A673 (cell line): Measurements from ENCODE around the gene LRP2. TPM values are rescaled to one million over a fixed set of nuclear protein-coding genes. Genes with fewer than 3 reads are reported as not detected.
A peak's percentile ranks its signal among the peaks of the same experiment; 100 is the strongest.

Source experiments
- BruUV-seq: library from RNA; stranded (reverse); fragments of 400-500 nt; replicated peaks from 2 replicates; lab custom pipeline; 2021; lab: Mats Ljungman, UMichigan
- CTCF ChIA-PET: fragments of 300-600 bp; sonication (Branson Sonifier 250); formaldehyde crosslinking; loops from one replicate; lab custom pipeline; 2022; ENCODE audit warnings: antibody characterized with exemption; lab: Charles Lee
- POLR2A ChIA-PET: fragments of 300-600 bp; sonication (Branson Sonifier 250); formaldehyde crosslinking; loops from one replicate; lab custom pipeline; 2022; ENCODE audit warnings: antibody characterized with exemption; ENCODE audit not compliant: low non-redundant PET; lab: Charles Lee
- DNase-seq: peaks from one replicate; pipeline ENCODE4 v3.0.0-alpha.2; 2015; ENCODE audit warnings: low spot score
- H3K27ac ChIP-seq: fragments of 200-600 bp; sonication (generic); 2 replicates; pipeline ENCODE4 v1.5.1; 2016; ENCODE audit warnings: mixed run types, low read depth, mild to moderate bottlenecking, mixed read lengths, antibody characterized with exemption, low read length; ENCODE audit not compliant: poor library complexity, severe bottlenecking
- H3K27me3 ChIP-seq: fragments of 200-600 bp; sonication (generic); replicated peaks from 2 replicates; pipeline ENCODE4 v1.6.1; 2017; ENCODE audit warnings: mixed run types, low read depth, mild to moderate bottlenecking, mixed read lengths, antibody characterized with exemption, low read length; ENCODE audit not compliant: insufficient read depth, poor library complexity
- H3K36me3 ChIP-seq: fragments of 200-600 bp; sonication (generic); 2 replicates; pipeline ENCODE4 v1.6.1; 2016; ENCODE audit warnings: mixed run types, mild to moderate bottlenecking, mixed read lengths, antibody characterized with exemption, low read length; ENCODE audit not compliant: insufficient read depth, poor library complexity, severe bottlenecking
- H3K4me1 ChIP-seq: fragments of 200-600 bp; sonication (generic); 2 replicates; pipeline ENCODE4 v1.6.1; 2017; ENCODE audit warnings: mixed run types, mild to moderate bottlenecking, mixed read lengths, antibody characterized with exemption, low read length; ENCODE audit not compliant: insufficient read depth, poor library complexity, severe bottlenecking
- H3K4me3 ChIP-seq: fragments of 200-600 bp; sonication (generic); 2 replicates; pipeline ENCODE4 v1.5.1; 2016; ENCODE audit warnings: low read depth, mixed run types, mild to moderate bottlenecking, mixed read lengths, low read length; ENCODE audit not compliant: poor library complexity, severe bottlenecking
- H3K9me3 ChIP-seq: fragments of 200-600 bp; sonication (generic); 2 replicates; pipeline ENCODE4 v1.6.1; 2016; ENCODE audit warnings: mixed run types, low read depth, mild to moderate bottlenecking, mixed read lengths, antibody characterized with exemption, low read length; ENCODE audit not compliant: poor library complexity, severe bottlenecking
- EZH2 ChIP-seq: fragments of 200-600 bp; sonication (generic); IDR thresholded peaks from 2 replicates; pipeline ENCODE4 v1.6.1; 2017; ENCODE audit warnings: borderline replicate concordance, low read depth, mild to moderate bottlenecking, mixed read lengths, antibody characterized with exemption, low read length; ENCODE audit not compliant: poor library complexity, severe bottlenecking
- intact Hi-C: fragments of 100-400 bp; cut with micrococcal nuclease; formaldehyde crosslinking; loops from one replicate; pipeline ENCODE4 v1.10.0; 2022; ENCODE audit not compliant: unreplicated experiment
- total RNA-seq: library from RNA; stranded (reverse); gene quantifications from 2 replicates; pipeline ENCODE4 v1.2.3, GENCODE V29; 2021
- TF ChIP-seq, protein P1 (sequence below): fragments of 300-800, 200-600 bp; sonication (generic); conservative IDR thresholded peaks from 2 replicates; pipeline ENCODE4 v1.5.1; 2017; ENCODE audit warnings: low read depth, mild to moderate bottlenecking, antibody characterized with exemption, low read length, moderate library complexity, mixed read lengths

The LRP2 gene
- total RNA-seq, 1 experiment from 2014 or later: 0.26 TPM

DNA sequence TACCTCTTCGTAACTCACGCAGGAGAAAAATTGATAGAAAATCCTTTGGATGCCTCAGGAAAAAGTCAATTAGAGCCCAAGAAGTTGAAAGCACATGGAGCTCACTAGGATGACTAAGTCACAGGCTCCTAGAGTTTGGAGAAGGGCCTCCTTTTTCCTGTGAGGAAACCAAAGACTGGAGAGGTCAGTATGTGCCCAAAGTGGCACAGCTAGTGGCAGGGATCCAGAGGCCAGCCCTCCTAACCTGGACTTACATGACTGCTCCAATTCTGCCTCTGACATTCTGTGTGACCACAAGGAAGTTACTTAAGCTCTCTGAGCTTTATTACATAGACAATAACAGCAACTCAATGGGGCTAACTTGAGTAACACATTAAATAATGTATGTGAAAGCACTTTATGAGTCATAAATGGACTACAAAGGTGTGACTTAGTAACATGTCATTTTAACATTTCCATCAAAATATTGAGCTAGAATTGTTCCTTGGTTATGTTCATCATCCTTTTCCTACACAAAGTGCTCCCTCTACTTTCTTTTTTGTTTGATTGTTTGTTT lies 201.3 kb downstream of the LRP2 start:
- ChIA-PET CTCF (no interaction called here), POLR2A (no interaction called here)
- H3K9me3 ChIP-seq: no peaks in the 10 kb centered on the region
- H3K36me3 ChIP-seq: no peaks in the 10 kb centered on the region
- H3K27me3 ChIP-seq: peaks cover 8% of the 10 kb centered on the region
- BruUV-seq: no TSS peak
- DNase-seq: no peak
- TF ChIP-seq, protein P1, sequence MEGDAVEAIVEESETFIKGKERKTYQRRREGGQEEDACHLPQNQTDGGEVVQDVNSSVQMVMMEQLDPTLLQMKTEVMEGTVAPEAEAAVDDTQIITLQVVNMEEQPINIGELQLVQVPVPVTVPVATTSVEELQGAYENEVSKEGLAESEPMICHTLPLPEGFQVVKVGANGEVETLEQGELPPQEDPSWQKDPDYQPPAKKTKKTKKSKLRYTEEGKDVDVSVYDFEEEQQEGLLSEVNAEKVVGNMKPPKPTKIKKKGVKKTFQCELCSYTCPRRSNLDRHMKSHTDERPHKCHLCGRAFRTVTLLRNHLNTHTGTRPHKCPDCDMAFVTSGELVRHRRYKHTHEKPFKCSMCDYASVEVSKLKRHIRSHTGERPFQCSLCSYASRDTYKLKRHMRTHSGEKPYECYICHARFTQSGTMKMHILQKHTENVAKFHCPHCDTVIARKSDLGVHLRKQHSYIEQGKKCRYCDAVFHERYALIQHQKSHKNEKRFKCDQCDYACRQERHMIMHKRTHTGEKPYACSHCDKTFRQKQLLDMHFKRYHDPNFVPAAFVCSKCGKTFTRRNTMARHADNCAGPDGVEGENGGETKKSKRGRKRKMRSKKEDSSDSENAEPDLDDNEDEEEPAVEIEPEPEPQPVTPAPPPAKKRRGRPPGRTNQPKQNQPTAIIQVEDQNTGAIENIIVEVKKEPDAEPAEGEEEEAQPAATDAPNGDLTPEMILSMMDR: no peak
- no peak for TF ChIP-seq EZH2
- no peaks in the 10 kb centered on the region for H3K4me1 ChIP-seq
- intact Hi-C loops: no loop called here
- no peak overlapping the region for H3K27ac ChIP-seq
- H3K4me3 ChIP-seq: no peak overlapping the region

DNA sequence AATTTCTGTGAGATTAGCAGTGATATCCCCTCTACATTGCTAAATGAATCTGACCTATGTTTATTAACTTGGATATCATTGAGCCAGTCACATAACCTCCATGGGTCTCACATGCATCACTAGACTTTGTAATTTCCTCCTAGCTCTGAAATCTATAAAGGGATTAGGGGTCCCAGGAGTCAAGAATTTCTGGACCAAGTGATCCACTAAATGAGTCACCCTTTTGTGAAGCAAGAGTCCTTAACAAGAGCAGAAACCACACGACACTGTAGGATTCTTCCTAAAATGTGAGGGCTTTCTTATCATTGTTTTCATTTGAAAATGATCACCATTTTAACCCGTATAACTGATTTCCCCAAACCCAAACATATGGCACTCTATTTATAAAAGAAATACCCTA lies 202.6 kb downstream of the LRP2 start:
- TF ChIP-seq, protein P1: no peak
- TF ChIP-seq EZH2: no peak
- peaks cover 2% of the 10 kb centered on the region for H3K27me3 ChIP-seq
- no TSS peak for BruUV-seq
- peak; percentile 14 for DNase-seq
- ChIA-PET POLR2A (no interaction called here), CTCF (no interaction called here)
- H3K4me1 ChIP-seq: no peaks in the 10 kb centered on the region
- no peak overlapping the region for H3K4me3 ChIP-seq
- no peaks in the 10 kb centered on the region for H3K36me3 ChIP-seq
- intact Hi-C loops: no loop called here
- no peaks in the 10 kb centered on the region for H3K9me3 ChIP-seq
- H3K27ac ChIP-seq: no peak overlapping the region

DNA sequence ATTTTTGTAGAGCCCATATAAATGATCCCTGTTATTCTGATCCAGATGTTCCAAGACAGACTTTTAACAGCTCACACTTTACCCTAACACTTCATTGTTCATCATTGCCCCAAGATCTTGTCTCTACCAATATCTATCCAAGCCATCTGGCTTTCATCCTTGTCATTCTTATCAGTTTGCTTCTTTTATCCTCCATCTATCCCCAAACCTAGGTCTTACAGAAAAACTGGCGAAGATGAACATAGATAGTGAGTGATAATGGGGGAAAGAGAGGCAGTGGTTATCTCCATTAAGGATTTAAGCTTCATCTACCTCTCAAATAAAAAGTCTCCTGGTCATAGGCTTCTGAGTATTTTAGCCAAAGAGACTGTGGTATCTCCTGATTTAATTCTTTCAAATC lies 203.5 kb downstream of the LRP2 start:
- no peak for DNase-seq
- no TSS peak for BruUV-seq
- Histone ChIP-seq H3K9me3 (no peaks in the 10 kb centered on the region), H3K27me3 (no peaks in the 10 kb centered on the region), H3K36me3 (no peaks in the 10 kb centered on the region), H3K4me1 (no peaks in the 10 kb centered on the region), H3K4me3 (no peak overlapping the region), H3K27ac (no peak overlapping the region)
- ChIA-PET POLR2A (no interaction called here), CTCF (no interaction called here)
- intact Hi-C loops: no loop called here
- TF ChIP-seq EZH2: no peak
- TF ChIP-seq, protein P1: no peak
